Measurements from ENCODE around the gene GANC.

- no peak for TF ChIP-seq CTCF (conservative IDR thresholded peaks at IDR 0.05 in 1 of 2, IDR thresholded peaks at IDR 0.05 in 1 of 2; ENCODE audit: extremely low read depth in 1 of 2, insufficient read depth in 1 of 2, low read depth in 1 of 2, low read length in 2 of 2)
- no peak for TF ChIP-seq EZH2 (IDR thresholded peaks at IDR 0.05; ENCODE audit: borderline replicate concordance, low read length)
Measured at GRCh38 chr15:42315521-42315920, 42.5 kb downstream of the GANC start.

Measured in mammary epithelial cell (primary cell).